Measurements from ENCODE around the gene CTDP1.

The CTDP1 gene

DNA sequence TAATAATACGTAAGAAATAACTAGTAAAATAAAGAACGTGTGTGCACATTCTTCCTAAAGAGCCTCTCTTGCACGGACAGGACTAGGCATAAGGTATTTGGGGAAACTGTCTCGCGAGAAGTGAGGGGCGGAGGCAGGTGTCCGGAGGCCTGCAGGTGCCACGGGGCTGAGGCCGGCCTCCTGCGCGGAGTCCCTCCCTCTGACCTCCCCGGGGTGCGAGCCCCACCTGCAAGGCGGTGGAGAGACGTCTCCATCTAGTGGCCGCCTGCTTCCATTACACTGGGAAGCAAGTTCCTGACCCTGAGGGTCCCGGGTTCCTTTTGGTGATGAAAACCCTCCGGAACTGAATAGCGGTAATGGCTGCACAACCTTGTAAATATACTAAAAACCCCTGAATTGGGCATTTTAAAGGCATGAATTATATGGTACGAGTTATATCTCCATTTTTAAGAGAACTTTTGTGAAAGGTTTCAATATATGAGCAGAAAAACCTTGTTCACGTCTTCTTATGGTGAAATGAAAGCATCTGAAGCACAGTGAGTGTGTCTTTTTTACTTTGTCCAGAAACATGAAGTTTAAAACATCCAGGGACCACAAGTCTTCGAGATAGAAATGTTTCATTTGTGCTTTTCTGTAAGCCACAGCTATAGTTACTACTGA, 35.5 kb upstream of the CTDP1 start:
- DNase-seq: peak; percentile 31

DNA sequence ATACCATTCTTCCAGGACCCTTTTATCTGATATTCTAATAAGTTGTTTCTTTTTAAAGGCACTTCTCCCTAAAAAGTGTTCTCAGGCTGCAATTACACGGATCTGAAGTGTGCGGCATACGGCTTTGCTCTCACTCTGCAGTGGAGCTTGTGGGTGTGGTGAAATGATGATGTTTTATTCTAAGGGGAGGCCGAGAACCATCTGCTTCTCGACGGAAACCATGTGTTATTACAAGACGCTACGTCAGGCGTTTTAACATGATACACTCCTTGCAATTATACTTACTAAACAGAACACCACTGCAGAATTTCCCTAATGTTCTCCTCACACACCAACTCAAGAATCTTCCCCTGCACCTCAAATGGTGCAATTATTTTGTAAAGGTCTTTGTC, 34.9 kb upstream of the CTDP1 start:
- no peak for DNase-seq

DNA sequence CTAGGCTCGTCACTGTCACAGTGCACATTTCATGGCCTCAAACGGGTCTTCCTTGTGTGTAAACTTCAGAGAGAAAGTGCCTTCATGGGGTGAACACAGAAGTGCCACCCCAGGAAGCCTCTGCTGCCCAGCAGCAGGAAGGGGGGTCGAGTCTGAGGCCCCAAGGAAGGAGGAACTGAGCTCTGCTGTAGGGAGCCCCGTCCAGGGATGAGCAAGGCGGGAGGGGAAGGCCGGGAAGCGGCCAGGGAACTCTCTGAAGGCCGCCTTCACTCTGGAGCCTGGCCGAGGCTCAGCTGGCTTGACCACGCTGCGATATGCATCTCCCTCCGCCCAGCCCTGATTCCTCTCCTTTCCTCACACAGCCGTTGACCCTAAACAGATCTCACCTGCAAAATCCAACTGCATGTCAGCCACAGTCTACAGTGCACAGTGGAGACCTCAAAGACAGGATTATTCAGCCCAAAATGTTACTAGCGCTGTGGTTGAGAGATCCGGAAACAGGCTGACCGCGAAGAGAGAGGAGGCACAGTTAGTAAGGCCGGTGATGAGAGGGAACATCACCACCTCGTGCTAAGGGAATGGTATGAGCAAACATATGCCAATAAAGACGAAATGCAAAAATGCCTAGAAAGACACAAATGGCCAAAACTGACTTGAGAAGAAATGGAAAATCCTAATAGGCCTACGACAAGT, 34.2 kb upstream of the CTDP1 start:
- no peak for DNase-seq

DNA sequence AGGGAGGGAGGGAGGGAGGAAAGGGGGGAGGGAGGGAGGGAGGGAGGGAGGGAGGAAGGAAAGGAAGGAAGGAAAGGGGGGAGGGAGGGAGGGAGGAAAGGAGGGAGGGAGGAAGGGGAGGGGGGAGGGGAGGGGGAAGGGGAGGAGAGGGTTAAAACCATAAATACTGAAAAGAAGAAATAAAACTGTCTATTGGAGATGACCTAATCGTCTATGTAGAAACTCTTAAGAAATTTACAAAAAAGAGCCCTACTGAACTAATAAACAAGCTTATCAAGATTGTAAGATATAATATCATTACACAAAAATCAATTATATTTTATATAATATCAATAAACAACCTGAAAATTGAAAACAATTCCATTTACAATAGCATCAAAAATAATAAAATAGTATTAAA, 32.3 kb upstream of the CTDP1 start:
- no peak for DNase-seq

DNA sequence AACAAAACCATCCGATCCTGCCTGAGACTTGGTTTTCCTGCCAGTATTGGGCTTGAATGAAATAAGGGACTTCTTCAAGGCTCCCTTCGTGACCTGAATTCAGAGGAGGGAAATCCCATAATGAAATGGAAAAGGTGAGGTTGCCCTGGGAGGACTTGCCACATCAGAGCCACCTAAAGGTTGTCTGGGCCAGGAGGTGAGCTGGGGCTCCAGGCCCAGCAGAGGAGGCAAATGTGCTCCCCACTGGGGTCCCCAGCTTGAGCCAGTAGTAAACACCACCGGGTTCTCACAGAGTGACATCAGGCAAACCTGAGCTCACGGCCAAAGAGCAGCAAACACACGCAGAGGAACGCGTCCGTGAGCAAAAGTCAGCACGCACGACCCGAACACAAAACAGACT, 28.6 kb upstream of the CTDP1 start:
- DNase-seq: no peak

DNA sequence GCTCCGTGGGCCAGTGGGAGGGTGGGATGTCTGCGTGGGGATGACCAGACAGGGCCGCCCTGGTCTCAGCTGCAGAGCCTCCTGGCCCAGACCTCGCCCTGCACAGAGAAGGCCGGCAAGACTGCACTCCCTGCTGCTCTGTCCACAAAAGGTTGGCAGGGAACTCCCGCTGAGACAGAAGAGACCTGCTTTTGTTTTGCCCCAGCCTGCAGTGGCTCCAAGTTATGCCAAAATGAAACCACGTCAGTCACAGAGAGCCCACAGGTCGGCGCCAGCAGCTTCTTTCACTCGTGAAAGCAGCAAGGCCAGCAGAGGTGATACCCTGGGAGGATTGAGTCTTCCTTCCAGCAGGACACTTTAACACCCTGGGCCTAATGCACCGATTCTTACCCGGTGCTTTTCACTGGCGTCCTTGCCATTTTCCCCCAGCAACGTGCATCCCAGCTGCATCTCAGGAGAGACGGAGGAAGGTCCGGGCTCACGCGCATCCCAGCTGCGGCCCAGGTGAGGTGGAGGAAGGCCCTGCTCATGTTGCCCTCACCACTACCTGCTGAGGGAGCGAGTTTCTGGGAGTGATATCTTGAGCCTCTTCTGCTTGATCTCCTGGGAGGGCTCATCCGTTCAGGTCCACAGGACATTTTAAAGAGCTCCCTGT, 22.1 kb upstream of the CTDP1 start:
- no peak for DNase-seq

DNA sequence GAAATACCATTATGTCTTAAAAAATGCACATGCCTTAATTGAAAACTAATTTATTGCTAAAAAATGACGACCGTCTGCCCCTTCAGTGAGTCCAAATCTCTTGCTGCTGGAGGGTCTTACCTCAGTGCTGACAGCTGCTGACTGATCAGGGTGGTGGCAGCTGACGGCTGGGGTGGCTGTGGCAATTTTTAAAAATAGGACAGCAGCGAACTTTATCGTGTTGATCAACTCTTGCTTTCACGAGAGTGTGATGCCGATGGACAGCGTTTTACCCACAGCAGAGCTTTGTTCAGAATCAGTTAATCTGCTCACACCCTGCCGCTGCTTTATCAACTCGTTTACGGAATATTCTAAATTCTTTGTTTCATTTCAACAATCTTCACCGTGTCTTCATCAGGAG, 21.2 kb upstream of the CTDP1 start:
- no peak for DNase-seq

DNA sequence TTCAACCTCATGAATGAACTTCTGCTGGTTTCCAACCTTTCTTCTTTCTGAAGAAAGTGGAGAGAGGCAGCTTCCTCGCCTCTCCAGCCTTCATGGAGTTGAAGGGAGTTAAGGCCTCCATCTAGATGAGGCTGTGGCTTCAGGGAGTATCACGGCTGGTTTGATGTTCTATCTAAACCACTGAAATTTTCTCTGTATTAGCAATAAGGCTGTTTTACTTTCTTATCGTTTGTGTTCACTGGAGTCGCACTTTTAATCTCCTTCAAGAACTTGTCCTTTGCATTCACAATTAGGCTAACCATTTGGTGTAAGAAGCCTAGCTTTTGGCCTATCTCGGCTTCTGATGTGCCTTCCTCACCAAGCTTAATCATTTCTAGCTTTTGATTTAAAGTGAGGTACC, 19.9 kb upstream of the CTDP1 start:
- DNase-seq: no peak

DNA sequence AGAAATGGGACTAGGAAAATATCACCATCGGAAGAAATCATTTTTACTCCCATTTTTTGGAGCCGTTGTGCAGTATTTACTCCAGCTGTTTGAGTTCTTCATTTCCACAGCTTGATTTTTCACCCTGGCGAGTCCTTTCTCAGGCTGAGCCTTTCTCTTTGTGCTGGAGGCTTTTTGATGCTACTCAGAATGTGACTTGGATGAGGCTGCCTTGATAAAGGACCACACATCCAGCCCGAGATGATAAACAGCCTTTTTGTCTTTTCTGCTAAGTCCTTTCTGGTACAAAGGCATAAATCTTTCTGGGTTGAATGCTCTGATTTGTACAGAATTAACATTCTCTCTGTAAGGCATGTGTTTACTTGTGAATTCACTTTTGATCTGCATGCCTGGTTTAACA, 17.6 kb upstream of the CTDP1 start:
- peak; percentile 41 for DNase-seq

DNA sequence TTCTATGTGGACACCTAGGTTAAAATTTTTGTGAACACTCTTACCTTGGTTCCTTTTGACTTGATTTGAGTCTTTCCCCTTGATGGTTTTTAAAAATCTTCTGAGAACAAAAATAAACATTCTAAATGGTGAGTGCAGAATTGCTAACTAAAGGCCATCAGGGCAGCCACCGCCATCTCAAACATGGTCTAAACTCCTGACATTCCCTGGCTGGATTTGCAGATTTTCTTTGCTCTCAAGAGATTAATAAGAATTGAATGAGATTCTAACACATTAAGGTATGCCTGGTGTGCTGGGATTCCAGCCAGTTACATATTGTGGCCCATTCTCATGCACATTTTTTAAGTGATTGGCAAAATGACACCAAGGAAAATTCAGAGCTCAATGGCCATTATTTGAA, 17.2 kb upstream of the CTDP1 start:
- DNase-seq: no peak

DNA sequence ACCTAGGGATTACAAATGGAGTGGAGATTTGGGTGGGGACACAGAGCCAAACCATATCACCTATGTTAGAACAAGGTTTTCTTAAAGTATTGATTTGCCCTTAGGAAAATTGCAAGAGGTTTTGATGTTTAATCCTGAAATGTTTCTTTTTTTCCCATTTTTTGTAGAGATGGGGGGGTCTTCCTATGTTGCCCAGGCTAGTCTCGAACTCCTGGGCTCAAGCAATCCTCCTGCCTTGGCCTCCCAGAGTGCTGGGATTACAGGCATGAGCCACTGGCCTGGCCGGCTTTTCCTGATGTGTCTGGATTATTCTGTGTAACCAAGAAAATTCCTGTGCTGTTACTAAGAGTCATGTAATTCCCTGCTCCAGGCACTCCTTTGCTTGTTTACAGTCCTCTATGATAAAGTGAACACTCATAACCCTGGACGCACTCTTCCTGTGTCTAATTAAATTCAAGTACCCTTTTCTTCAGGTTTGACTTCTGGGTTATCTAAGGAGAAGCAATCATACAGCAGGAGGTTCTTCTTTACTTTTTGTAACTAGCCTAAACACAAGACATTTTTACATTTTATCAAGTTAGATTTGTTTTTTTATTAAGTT, 15.0 kb upstream of the CTDP1 start:
- no peak for DNase-seq

DNA sequence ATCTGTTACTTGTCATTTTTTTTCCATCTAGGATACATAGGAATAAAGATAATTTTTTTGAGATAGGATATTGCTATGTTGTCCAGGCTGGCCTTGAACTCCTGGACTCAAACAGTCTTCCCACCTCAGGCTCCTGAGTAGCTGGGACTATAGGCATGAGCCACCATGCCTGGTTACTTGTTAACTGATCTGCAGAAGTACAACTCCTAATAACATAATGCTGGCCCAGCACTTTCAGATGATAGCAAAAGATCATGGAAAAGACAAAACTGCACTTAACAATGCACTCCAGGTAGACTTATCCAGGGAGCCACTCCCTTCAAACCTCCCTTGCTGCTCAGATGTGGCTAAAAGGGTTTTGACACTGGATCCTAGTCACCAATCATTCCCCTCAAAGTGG, 11.4 kb upstream of the CTDP1 start:
- DNase-seq: no peak

DNA sequence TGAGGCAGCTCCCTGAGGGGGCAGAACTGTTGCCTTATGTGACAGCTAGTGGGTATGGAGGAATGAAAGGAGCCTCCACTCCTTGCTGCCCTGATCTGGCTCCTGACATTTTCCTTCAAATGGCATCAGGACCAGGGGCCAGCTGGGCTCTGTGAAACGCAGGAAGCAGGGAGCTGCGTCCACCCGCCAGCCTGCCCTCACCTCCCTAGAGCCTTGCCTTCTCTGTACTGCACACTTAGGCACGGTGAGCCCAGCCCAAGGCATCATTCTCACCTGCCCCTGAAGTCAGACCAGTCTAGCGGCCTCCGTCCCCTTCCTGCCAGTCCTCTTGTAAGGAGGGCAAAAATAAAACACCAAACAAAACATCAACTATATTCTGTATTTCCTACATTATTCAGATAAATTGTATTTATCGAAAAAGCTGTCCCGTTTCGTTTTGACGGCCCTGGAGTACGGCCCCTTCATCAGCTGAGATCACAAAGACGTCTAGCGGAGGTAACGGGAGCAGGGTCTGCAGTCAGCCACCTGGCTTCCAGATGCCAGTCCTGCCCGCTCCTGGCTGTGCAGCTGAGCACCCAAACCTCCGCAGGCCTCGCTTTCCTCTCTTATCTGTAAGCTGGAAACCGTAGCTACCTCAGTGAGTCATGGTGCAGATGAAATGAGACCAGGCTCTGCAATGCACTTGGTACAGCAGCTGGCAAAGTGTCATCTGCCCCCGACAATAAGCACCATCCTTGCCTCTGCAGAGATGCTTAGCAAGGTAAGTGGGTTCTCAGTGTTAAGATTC, 6.9 kb upstream of the CTDP1 start:
- DNase-seq: no peak

DNA sequence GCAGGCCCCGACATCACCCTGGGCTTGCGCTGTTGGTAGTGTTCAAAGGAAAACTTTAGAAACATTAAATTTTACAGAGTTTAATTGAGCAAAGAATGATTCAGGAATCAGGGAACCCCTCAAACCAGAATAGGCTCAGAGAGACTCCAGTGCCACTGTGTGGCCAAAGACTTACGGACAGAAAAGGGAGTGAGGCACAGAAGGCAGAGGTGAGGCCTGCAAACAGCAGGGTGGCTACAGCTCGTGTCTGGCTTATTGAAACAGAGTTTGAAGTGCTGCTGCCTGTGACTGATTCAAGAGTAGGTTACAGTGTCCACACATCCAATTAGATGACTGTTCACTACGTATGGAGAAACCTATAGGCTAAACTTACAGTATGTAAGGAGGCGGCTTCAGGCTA, 2.4 kb upstream of the CTDP1 start:
- DNase-seq: no peak

DNA sequence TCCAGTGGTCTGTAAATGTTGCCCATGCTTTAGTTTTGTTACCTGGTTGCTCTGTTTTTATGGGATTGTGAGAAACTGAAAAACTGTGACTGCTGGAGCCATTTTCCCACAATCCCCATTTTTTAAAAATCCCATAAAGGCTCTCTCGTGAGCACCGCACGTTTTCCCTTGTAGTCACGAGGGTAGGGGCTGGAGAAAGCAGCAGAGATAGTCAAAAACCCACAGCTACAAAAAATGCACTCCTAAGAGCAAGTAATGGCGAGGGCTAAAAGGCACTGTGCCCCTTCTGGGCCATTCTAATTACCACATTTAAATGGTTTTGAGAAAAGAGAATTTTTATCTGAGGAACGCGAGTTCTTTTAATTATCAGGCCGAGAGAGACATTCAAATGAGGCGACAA, 1.8 kb upstream of the CTDP1 start:
- DNase-seq: no peak

DNA sequence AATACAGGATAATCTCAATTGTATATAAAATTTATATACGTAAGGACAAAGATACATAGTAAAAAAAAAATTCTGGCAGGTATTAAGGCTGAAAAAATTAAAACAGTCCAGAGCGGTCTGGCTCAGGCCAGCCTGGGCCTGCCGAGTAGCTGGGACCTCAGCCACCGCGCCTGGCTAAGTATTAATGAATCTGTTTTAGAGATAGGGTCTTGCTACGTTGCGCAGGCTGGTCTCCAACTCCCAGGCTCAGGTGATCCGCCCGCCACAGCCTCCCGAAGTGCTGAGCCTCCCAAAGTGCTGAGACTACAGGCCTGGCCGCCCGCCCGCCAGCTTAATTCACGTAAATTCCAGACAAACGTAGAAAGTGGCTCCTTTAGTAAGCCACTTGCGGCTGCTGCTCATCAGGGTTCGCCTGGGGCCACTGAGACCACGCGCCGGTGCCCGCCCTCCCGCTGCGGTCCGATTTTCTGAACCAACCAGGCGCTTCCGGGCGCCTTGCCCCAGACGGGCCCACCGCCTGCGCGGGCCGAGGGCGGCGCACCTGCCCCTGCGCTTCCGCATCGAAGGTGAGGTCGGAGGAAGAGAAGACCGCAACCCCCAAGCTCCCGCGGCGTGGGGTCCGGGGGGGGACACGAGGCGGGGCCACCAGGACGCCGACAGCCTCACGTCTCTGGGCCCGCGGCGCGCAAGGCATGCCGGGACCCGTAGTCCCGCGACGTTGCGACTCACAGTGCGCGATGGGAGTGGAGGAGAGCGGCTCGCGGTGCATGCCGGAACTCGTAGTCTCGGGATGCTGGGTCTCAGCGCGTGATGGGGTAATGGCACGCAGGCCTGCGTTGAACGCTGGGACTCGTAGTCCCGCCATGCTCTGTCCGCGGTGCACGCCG, 695 bp upstream of the CTDP1 start:
- peak; percentile 100 for DNase-seq

DNA sequence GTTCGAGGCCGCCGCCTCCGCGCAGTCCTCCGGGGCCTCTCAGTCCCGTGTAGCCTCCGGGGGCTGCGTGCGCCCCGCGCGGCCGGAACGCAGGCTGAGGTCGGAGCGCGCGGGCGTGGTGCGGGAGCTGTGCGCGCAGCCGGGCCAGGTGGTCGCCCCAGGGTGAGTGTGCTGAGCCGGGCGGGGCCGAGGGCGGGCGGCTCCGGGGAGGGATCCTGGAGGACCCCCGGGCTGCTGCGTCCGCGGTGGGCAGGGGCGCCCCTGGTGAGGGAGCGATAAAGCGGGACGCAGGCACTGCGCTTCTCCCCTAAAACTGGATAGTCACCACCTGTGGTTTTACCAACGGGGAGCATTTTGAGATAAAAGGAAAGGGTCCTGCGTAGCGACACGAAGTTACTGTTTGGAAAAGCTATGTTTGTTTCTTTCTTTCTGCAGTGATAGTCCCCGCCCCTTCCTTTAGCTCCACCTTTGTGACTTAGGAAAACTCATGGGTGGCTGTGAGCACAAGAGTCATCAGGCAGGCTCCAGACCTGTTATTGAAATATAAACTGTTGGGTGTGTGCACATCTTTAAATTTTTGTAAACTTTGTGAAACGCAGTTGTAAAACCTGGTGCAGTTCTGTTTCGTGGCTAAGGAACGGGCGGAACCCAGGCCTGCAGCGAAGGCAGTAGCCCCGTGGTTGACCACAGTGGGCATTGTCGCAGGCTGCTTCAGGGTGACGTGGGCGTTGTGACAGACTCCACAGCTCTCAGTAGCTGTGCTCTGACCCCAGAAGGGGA, 687 bp downstream of the CTDP1 start:
- no peak for DNase-seq

DNA sequence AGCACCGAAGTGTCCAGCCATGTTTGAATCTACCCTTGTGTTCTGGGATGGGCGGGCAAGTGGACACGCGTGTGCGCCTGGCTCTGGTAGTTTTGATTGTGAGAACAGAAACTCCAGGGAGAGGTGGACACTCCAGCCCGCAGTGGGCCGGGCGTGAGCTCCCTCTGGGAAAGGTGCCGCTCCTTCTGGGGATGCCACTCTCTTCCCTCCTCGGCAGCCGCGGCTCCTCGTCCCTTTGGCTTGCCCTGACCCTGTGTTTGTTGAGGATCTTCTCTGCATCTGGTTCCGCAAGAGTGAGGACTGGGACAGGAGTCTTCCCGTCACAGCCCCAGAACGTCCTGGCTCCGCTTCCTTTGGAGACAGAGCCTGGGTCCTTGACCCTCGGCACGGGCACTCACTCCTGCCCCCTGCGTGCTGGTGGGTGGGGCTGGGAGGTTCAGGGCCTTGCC, 1.3 kb downstream of the CTDP1 start:
- DNase-seq: no peak

DNA sequence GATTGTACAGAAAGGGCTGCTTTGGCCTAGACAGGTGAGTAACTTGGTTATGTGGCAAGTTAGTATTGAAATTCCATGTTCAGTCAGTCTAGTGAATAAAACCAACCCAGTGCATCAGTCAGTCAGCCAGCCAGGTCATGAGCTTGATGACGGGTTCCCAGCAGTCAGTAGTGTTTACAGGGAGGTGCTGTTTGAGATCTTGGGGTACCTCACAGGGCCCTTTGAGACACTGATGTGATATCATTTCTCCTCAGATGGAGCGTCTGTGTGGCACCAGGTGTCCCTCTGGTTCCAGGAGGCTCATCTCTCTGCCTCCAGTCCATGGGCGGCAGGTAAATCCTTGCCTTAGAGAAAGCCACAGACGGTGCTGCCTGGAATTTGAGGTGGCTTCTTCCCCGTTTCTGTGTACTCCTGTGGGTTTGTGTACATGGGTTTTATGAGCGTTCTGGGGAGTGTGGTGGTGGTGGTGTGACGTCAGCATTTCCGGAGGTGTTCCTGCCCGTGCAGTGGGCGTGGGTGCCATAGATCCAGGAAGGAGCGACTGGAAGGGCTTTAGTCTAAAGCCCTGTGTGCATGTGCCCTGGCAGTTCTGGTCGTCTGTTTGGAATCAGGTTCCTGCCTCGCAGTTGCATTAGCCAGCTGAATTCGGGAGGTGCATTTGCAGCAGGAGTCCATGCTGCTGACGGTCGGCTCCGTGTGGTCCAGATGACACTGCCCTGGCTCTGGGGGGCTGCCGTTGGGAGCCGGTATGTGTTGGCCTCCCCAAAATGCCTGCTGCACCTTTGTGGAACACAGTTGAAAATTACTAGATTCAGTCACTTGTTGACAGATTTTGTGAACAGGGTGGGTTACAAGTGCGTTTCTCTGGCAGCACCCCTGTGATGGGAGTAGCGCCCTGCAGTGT, 2.1 kb downstream of the CTDP1 start:
- DNase-seq: no peak

DNA sequence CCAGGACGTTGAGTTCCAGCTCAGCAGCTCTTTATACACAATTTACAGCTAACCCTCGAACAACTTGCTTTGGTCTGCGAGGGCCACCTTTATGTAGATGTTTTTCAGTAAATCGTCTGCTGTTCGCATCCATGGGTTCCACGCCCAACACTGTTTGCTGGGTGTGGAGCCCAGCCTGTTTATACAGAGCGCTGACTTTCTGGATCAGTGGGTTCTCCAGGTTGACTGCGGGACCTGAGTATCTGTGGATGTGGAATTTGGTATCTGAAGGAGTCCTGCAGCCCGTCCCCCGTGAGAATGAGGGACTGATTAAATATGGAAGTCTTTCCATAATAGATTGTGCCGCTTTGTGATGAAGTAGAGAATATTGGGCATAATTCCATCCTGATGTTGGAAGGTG, 2.9 kb downstream of the CTDP1 start:
- no peak for DNase-seq
